CD4-positive, CD25-positive, alpha-beta regulatory T cell (primary cell): ENCODE results near the gene AGBL5. TPM values are rescaled to one million over a fixed set of nuclear protein-coding genes. Genes with fewer than 3 reads are reported as not detected.

Experiments used
- ATAC-seq, 2 donors: fragments of 150-1000 bp; cut with Tn5 transposase; one replicate each; pipeline ENCODE4 v1.10.0; 2021; ENCODE audit warnings: low read depth in 2 of 2, moderate number of reproducible peaks in 2 of 2, moderate library complexity in 1 of 2
- DNase-seq, 3 donors: peaks; one replicate each; pipeline versions ENCODE4 v3.0.0 to v3.0.0-alpha.2; 2012 to 2022; ENCODE audit warnings: mixed read lengths in 1 of 3
- H3K27ac ChIP-seq: one replicate; pipeline ENCODE4 v1.7.0; 2013; ENCODE audit warnings: mild to moderate bottlenecking, low read length; ENCODE audit not compliant: insufficient read depth, poor library complexity, severe bottlenecking
- H3K27me3 ChIP-seq: one replicate; pipeline ENCODE4 v1.7.0; 2013; ENCODE audit warnings: low read length; ENCODE audit not compliant: control insufficient read depth, insufficient read depth
- H3K36me3 ChIP-seq: one replicate; pipeline ENCODE4 v1.7.0; 2013; ENCODE audit warnings: mild to moderate bottlenecking, low read length, moderate library complexity; ENCODE audit not compliant: control insufficient read depth, insufficient read depth
- H3K4me1 ChIP-seq: 2 replicates; pipeline ENCODE4 v1.7.0; 2013; ENCODE audit warnings: mild to moderate bottlenecking, low read length; ENCODE audit not compliant: insufficient read depth, control insufficient read depth, poor library complexity, severe bottlenecking
- H3K4me3 ChIP-seq: one replicate; pipeline ENCODE4 v1.7.0; 2013; ENCODE audit warnings: low read depth, mild to moderate bottlenecking, low read length, moderate library complexity
- H3K9me3 ChIP-seq, 2 experiments: 1 replicate in 1 of 2; 2 replicates in 1 of 2; pipeline ENCODE4 v1.7.0; 2013; ENCODE audit warnings: low read length in 2 of 2, mild to moderate bottlenecking in 1 of 2, moderate library complexity in 1 of 2; ENCODE audit not compliant: control insufficient read depth in 2 of 2
- H3K27ac Mint-ChIP-seq, 3 donors: one replicate each; pipeline ENCODE4 v1.8.0; 2020 to 2022; ENCODE audit warnings: mild to moderate bottlenecking in 3 of 3, mixed read lengths in 3 of 3, moderate library complexity in 2 of 3
- H3K27me3 Mint-ChIP-seq: one replicate; pipeline ENCODE4 v1.8.0; 2022; ENCODE audit warnings: mild to moderate bottlenecking, mixed read lengths
- H3K36me3 Mint-ChIP-seq: one replicate; pipeline ENCODE4 v1.8.0; 2020; ENCODE audit warnings: mixed read lengths
- H3K4me1 Mint-ChIP-seq, 4 donors: one replicate each; pipeline ENCODE4 v1.8.0; 2020 to 2022; ENCODE audit warnings: mixed read lengths in 4 of 4, mild to moderate bottlenecking in 1 of 4
- H3K4me3 Mint-ChIP-seq, 4 donors: one replicate each; pipeline ENCODE4 v1.8.0; 2020 to 2022; ENCODE audit warnings: mild to moderate bottlenecking in 4 of 4, mixed read lengths in 4 of 4, moderate library complexity in 3 of 4
- H3K9me3 Mint-ChIP-seq, 7 donors: one replicate each; pipeline ENCODE4 v1.8.0; 2020 to 2022; ENCODE audit warnings: mixed read lengths in 7 of 7, mild to moderate bottlenecking in 3 of 7, moderate library complexity in 2 of 7
- polyA plus RNA-seq, 4 donors: library from polyadenylated mRNA; unstranded; fragments of 300-500 nt; fragmentation: Illumina TruSeq; gene quantifications; one replicate each; pipeline ENCODE4 v1.2.3, GENCODE V29; 2021
- total RNA-seq: library from RNA; stranded (reverse); gene quantifications from one replicate; pipeline ENCODE4 v1.2.3, GENCODE V29; 2022

Gene AGBL5
- total and polyA plus RNA-seq, 5 donors from 2014 or later: 8.9 to 11.3 (median 9.3) TPM

DNA sequence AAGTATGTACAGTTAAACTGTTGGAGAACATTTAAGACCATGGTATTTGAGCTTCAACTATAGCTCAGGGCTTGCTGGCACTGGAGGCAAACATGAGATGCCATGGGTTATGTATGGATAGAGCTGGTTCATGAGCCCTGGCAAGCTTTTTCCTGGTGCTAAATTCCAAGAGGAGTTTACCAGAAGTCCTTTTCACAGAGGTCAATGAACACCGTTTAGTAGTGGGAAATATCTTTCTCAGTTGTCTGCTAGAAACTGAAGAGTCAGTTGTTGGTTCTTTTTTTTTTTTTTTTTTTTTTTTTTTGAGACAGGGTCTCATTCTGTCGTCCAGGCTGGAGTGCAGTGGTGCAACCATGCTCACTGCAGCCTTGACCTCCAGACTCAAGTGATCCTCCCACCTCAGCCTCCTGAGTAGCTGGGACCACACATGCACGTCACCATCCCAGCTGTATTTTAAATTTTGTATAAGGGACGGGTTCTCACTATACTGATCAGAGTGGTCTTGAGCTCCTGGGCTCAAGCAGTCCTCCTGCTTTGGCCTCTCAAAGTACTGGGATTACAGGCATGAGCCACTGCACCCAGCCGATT, 36.4 kb downstream of the AGBL5 start:
- DNase-seq (no peak), ATAC-seq (no peak)
- peaks cover 21% of the 10 kb centered on the region for H3K4me1 ChIP-seq
- Mint-ChIP-seq H3K36me3 (no peaks in the 10 kb centered on the region), H3K27ac (peak overlapping the region in 1 of 3 donors; percentile 71), H3K4me3 (peak overlapping the region in 3 of 4 donors; percentile 80 to 86 (median 82)), H3K4me1 (peaks cover 3 to 26% (median 9%) of the 10 kb centered on the region in 4 donors), H3K9me3 (no peaks in the 10 kb centered on the region), H3K27me3 (no peaks in the 10 kb centered on the region)
- no peaks in the 10 kb centered on the region for H3K27me3 ChIP-seq
- no peaks in the 10 kb centered on the region for H3K36me3 ChIP-seq
- no peaks in the 10 kb centered on the region for H3K9me3 ChIP-seq
- no peak overlapping the region for H3K4me3 ChIP-seq
- no peak overlapping the region for H3K27ac ChIP-seq

GRCh38 chr2:27088634-27089033, 37.2 kb downstream of the AGBL5 start:
- Mint-ChIP-seq H3K9me3 (no peaks in the 10 kb centered on the region), H3K36me3 (no peaks in the 10 kb centered on the region), H3K27ac (peak overlapping the region in 1 of 3 donors; percentile 71), H3K27me3 (no peaks in the 10 kb centered on the region), H3K4me3 (peak overlapping the region in 3 of 4 donors; percentile 39 to 86 (median 79)), H3K4me1 (peaks cover 3 to 26% (median 9%) of the 10 kb centered on the region in 4 donors)
- no peaks in the 10 kb centered on the region for H3K36me3 ChIP-seq
- no peak overlapping the region for H3K4me3 ChIP-seq
- peaks cover 21% of the 10 kb centered on the region for H3K4me1 ChIP-seq
- no peak overlapping the region for H3K27ac ChIP-seq
- DNase-seq (no peak), ATAC-seq (no peak)
- H3K27me3 ChIP-seq: no peaks in the 10 kb centered on the region
- no peaks in the 10 kb centered on the region for H3K9me3 ChIP-seq

GRCh38 chr2:27089111-27089954, 37.9 kb downstream of the AGBL5 start:
- Histone ChIP-seq H3K27ac (no peak overlapping the region), H3K27me3 (no peaks in the 10 kb centered on the region), H3K4me3 (no peak overlapping the region), H3K36me3 (no peaks in the 10 kb centered on the region), H3K9me3 (no peaks in the 10 kb centered on the region), H3K4me1 (peaks cover 21% of the 10 kb centered on the region)
- Mint-ChIP-seq H3K27ac (no peak overlapping the region), H3K27me3 (no peaks in the 10 kb centered on the region), H3K4me3 (peak overlapping the region in 1 of 4 donors; percentile 79), H3K9me3 (no peaks in the 10 kb centered on the region), H3K36me3 (no peaks in the 10 kb centered on the region), H3K4me1 (peaks cover 3 to 26% (median 9%) of the 10 kb centered on the region in 4 donors)
- ATAC-seq (no peak), DNase-seq (no peak)

- H3K27me3 Mint-ChIP-seq: no peaks in the 10 kb centered on the region
- Histone ChIP-seq H3K4me3 (no peak overlapping the region), H3K27me3 (no peaks in the 10 kb centered on the region), H3K4me1 (peaks cover 11% of the 10 kb centered on the region), H3K27ac (no peak overlapping the region), H3K36me3 (no peaks in the 10 kb centered on the region), H3K9me3 (no peaks in the 10 kb centered on the region)
- DNase-seq (no peak), ATAC-seq (no peak)
- H3K4me3 Mint-ChIP-seq: no peak overlapping the region
- no peaks in the 10 kb centered on the region for H3K36me3 Mint-ChIP-seq
- no peaks in the 10 kb centered on the region for H3K9me3 Mint-ChIP-seq
- H3K4me1 Mint-ChIP-seq: peaks cover 3 to 26% (median 12%) of the 10 kb centered on the region in 4 donors
- no peak overlapping the region for H3K27ac Mint-ChIP-seq
Observed at GRCh38 chr2:27091746-27092695, 40.6 kb downstream of the AGBL5 start.

GRCh38 chr2:27092696-27093429, 41.4 kb downstream of the AGBL5 start:
- ATAC-seq (no peak), DNase-seq (no peak)
- Histone ChIP-seq H3K4me3 (no peak overlapping the region), H3K27me3 (no peaks in the 10 kb centered on the region), H3K27ac (no peak overlapping the region), H3K9me3 (no peaks in the 10 kb centered on the region), H3K4me1 (peaks cover 6% of the 10 kb centered on the region), H3K36me3 (no peaks in the 10 kb centered on the region)
- Mint-ChIP-seq H3K4me1 (peaks cover under 1 to 18% (median 8%) of the 10 kb centered on the region in 4 donors), H3K36me3 (no peaks in the 10 kb centered on the region), H3K4me3 (no peak overlapping the region), H3K27ac (no peak overlapping the region), H3K27me3 (no peaks in the 10 kb centered on the region), H3K9me3 (no peaks in the 10 kb centered on the region)

GRCh38 chr2:27093430-27094352, 42.2 kb downstream of the AGBL5 start:
- H3K9me3 Mint-ChIP-seq: no peaks in the 10 kb centered on the region
- H3K27me3 ChIP-seq: no peaks in the 10 kb centered on the region
- ATAC-seq (no peak), DNase-seq (no peak)
- peaks cover 0 to 16% (median 9%) of the 10 kb centered on the region in 4 donors for H3K4me1 Mint-ChIP-seq
- no peak overlapping the region for H3K27ac ChIP-seq
- peaks cover under 1% of the 10 kb centered on the region for H3K36me3 Mint-ChIP-seq
- H3K9me3 ChIP-seq: no peaks in the 10 kb centered on the region
- H3K27me3 Mint-ChIP-seq: no peaks in the 10 kb centered on the region
- H3K4me1 ChIP-seq: peaks cover 6% of the 10 kb centered on the region
- no peak overlapping the region for H3K4me3 ChIP-seq
- H3K27ac Mint-ChIP-seq: no peak overlapping the region
- peak overlapping the region in 1 of 4 donors; percentile 71 for H3K4me3 Mint-ChIP-seq
- H3K36me3 ChIP-seq: no peaks in the 10 kb centered on the region
